K562 (cell line): ENCODE measurements around the gene PPP2R2D. TPM values are rescaled to one million over a fixed set of nuclear protein-coding genes. Genes with fewer than 3 reads are reported as not detected.
A peak's percentile ranks its signal among the peaks of the same experiment; 100 is the strongest.

ENCODE experiments used
- CBFA2T2 ChIP-seq: fragments of 450-650 bp; conservative IDR thresholded peaks from 2 replicates; pipeline ENCODE4 v1.6.1; 2017; ENCODE audit warnings: mild to moderate bottlenecking
- FIP1L1 ChIP-seq: fragments of 200-400 bp; formaldehyde crosslinking; IDR thresholded peaks from 2 replicates; pipeline ENCODE4 v1.6.1; 2018; ENCODE audit warnings: mild to moderate bottlenecking, low read depth, low read length; ENCODE audit not compliant: poor library complexity, severe bottlenecking
- GATAD2A ChIP-seq: fragments of 450-650 bp; IDR thresholded peaks from 2 replicates; pipeline ENCODE4 v1.6.1; 2017
- GATAD2B ChIP-seq: fragments of 450-650 bp; IDR thresholded peaks from 2 replicates; pipeline ENCODE4 v1.6.1; 2017; ENCODE audit warnings: mild to moderate bottlenecking, borderline replicate concordance
- HMG20B ChIP-seq: fragments of 250-450 bp; sonication (Bioruptor Pico); IDR thresholded peaks from 2 replicates; pipeline ENCODE4 v1.5.0; 2021; ENCODE audit warnings: mild to moderate bottlenecking
- NR1H2 ChIP-seq: sonication (generic); formaldehyde crosslinking; IDR thresholded peaks from 2 replicates; pipeline ENCODE4 v1.4.0; 2020; ENCODE audit warnings: mild to moderate bottlenecking, missing genetic modification reagents
- RBM34 ChIP-seq: fragments of 200-400 bp; formaldehyde crosslinking; IDR thresholded peaks from 2 replicates; pipeline ENCODE4 v1.6.1; 2018; ENCODE audit warnings: low read length, borderline replicate concordance; ENCODE audit not compliant: insufficient read depth
- SAFB2 ChIP-seq: fragments of 200-400 bp; formaldehyde crosslinking; IDR thresholded peaks from 2 replicates; pipeline ENCODE4 v1.6.1; 2018; ENCODE audit warnings: borderline replicate concordance, low read length, low read depth, moderate library complexity; ENCODE audit not compliant: severe bottlenecking
- ZNF140 ChIP-seq: fragments of 250-450 bp; sonication (Bioruptor Pico); IDR thresholded peaks from 2 replicates; pipeline ENCODE4 v1.8.0; 2021; ENCODE audit warnings: moderate library complexity, mild to moderate bottlenecking, inconsistent platforms
- ZNF436 ChIP-seq: fragments of 250-450, 450-650 bp; sonication (Bioruptor Pico); formaldehyde crosslinking; IDR thresholded peaks from 2 replicates; pipeline ENCODE4 v1.7.0; 2020; ENCODE audit warnings: mild to moderate bottlenecking
- polyA plus RNA-seq, 8 experiments: library from polyadenylated mRNA; depleted of rRNA in 4 of 8; stranded (reverse) in 5 of 8; unstranded in 3 of 8; fragments of >200 nt; fragmentation: Nextera tagmentation in 2 of 8; fragmentation: Illumina TruSeq in 1 of 8; extraction: Ambion mirVana in 2 of 8; extraction: Trizol in 1 of 8; gene quantifications; 2 replicates each; pipeline versions ENCODE4 v1.2.1 to v1.2.3, GENCODE V29; 2011 to 2014; ENCODE audit warnings: inconsistent platforms in 1 of 8, missing spikeins in 1 of 8
- total RNA-seq, 7 experiments: library from RNA; depleted of rRNA in 6 of 7; stranded (reverse); fragments of >200 nt in 6 of 7; fragmentation: Illumina TruSeq in 2 of 7; extraction: Trizol in 2 of 7; gene quantifications; 2 replicates each; pipeline versions ENCODE4 v1.2.1 to v1.2.3, GENCODE V29; 2011 to 2021; ENCODE audit warnings: low replicate concordance in 1 of 7
- TF ChIP-seq, protein P1 (sequence below): sonication (generic); formaldehyde crosslinking; IDR thresholded peaks from 2 replicates; pipeline ENCODE4 v1.8.0; 2023; ENCODE audit warnings: missing genetic modification reagents, mild to moderate bottlenecking, borderline replicate concordance
- TF ChIP-seq, protein P2 (sequence below): fragments of 450-650 bp; formaldehyde crosslinking; IDR thresholded peaks from 2 replicates; pipeline ENCODE4 v1.4.0; 2020; ENCODE audit warnings: mild to moderate bottlenecking, mixed read lengths

PPP2R2D gene
- total and polyA plus RNA-seq, 9 of the 15 experiments (the other 6 are each of a cell fraction or from before 2014, with no cell fraction given) = 1.9 to 37.0 (median 26.8) TPM

DNA sequence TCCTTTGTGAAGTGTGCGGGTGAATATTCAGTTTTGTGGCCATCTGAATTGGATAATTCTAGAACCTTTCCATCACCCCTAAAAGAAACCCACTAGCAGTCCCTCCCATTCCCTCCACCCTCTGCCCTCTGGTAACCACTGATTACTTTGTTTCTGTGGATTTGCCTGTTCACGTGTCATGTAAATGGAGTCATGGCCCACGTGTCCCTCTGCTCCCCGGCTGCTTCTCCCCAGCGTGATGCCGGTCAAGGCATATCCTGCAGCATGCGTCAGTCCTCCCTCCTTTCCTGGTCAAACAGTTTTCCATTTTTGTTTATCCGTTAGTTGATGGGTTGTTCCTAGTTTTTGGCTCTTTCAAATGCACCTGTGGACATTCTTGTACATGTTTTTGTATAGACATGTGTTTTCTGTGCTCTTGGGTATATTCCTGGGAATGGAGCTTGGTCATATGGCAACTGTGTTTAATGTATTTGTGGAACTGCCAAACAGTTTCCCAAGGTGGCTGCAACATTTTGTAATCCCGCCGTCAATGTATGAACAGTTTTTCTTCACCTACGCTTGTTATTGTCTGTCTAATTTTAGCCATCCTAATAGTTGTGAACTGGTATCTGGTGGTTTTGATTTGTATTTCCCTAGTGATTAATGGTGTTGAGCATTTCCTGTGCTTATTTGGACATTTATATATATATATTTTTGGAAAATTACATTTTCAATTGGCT is 22.4 kb downstream of the PPP2R2D start (continued):
- TF ChIP-seq, protein P1, sequence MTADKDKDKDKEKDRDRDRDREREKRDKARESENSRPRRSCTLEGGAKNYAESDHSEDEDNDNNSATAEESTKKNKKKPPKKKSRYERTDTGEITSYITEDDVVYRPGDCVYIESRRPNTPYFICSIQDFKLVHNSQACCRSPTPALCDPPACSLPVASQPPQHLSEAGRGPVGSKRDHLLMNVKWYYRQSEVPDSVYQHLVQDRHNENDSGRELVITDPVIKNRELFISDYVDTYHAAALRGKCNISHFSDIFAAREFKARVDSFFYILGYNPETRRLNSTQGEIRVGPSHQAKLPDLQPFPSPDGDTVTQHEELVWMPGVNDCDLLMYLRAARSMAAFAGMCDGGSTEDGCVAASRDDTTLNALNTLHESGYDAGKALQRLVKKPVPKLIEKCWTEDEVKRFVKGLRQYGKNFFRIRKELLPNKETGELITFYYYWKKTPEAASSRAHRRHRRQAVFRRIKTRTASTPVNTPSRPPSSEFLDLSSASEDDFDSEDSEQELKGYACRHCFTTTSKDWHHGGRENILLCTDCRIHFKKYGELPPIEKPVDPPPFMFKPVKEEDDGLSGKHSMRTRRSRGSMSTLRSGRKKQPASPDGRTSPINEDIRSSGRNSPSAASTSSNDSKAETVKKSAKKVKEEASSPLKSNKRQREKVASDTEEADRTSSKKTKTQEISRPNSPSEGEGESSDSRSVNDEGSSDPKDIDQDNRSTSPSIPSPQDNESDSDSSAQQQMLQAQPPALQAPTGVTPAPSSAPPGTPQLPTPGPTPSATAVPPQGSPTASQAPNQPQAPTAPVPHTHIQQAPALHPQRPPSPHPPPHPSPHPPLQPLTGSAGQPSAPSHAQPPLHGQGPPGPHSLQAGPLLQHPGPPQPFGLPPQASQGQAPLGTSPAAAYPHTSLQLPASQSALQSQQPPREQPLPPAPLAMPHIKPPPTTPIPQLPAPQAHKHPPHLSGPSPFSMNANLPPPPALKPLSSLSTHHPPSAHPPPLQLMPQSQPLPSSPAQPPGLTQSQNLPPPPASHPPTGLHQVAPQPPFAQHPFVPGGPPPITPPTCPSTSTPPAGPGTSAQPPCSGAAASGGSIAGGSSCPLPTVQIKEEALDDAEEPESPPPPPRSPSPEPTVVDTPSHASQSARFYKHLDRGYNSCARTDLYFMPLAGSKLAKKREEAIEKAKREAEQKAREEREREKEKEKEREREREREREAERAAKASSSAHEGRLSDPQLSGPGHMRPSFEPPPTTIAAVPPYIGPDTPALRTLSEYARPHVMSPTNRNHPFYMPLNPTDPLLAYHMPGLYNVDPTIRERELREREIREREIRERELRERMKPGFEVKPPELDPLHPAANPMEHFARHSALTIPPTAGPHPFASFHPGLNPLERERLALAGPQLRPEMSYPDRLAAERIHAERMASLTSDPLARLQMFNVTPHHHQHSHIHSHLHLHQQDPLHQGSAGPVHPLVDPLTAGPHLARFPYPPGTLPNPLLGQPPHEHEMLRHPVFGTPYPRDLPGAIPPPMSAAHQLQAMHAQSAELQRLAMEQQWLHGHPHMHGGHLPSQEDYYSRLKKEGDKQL (CRISPR knock-in tag) = no peak
- TF ChIP-seq HMG20B (no peak), CBFA2T2 (peak; percentile 35; the same call in 1 of the 2 replicates), FIP1L1 (no peak), SAFB2 (no peak), GATAD2A (no peak), RBM34 (no peak), NR1H2 (no peak), ZNF140 (CRISPR knock-in tag) (no peak), ZNF436 (CRISPR knock-in tag) (no peak), GATAD2B (no peak)
- TF ChIP-seq, protein P2, sequence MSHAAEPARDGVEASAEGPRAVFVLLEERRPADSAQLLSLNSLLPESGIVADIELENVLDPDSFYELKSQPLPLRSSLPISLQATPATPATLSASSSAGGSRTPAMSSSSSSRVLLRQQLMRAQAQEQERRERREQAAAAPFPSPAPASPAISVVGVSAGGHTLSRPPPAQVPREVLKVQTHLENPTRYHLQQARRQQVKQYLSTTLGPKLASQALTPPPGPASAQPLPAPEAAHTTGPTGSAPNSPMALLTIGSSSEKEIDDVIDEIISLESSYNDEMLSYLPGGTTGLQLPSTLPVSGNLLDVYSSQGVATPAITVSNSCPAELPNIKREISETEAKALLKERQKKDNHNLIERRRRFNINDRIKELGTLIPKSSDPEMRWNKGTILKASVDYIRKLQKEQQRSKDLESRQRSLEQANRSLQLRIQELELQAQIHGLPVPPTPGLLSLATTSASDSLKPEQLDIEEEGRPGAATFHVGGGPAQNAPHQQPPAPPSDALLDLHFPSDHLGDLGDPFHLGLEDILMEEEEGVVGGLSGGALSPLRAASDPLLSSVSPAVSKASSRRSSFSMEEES (CRISPR knock-in tag) = no peak
